ENCODE measurements around the gene TARS1. TPM values are rescaled to one million over a fixed set of nuclear protein-coding genes. Genes with fewer than 3 reads are reported as not detected.
A peak's percentile ranks its signal among the peaks of the same experiment; 100 is the strongest.

The TARS1 gene
- polyA plus RNA-seq, 2 of the 4 experiments (the other 2 are of a cell fraction), result 287 to 398 TPM

DNA sequence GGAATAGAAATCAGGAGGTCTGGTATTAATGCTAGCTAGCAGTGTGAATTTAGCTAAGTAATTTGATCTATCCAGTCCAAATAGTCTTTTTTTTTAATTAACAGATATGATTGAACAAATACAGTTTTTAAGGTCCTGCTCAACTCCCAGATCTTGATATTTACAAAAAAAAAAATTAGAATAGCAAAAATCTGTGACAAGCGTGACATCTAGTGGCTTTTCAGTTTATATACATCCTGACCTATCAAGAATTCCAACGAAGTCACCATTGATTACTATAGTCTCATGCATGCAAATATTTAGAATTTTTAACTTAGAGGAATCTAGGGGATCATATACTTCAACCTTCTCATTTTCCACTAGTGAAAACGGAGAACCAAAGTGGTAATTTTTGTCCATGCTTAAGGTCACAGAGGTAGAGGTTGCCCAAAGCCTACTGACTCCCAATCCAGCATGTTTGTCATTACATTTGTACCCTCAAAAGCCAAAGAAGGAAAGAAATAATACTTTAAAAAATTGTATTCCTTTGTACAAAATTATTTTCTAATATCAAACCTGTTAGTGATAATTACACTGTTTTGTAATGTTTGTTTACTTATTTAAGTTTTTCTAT lies 17.6 kb upstream of the TARS1 start:
- WGBS (ENCODE audit: missing lambda C conversion rate), result 2% methylated on average over 3 of the region's 3 CpGs
- POLR2A ChIA-PET, result no interaction called here
- CTCF ChIA-PET, result interaction anchor here (0.6 to 2.2 kb wide), 20 partner anchors 10 to 1174 kb away, joined by 3 to 11 read pairs (median 3); partner anchors contain the start of gene TARS1
- no peak overlapping the region for H3K4me3 ChIP-seq
- DNase-seq (ENCODE audit: low read depth in 1 of 2, low spot score in 1 of 2), result peak in 1 of 2 experiments; percentile 39
- ATAC-seq, result peak; percentile 56 to 61; a peak in 4 of 6 replicates
- H3K4me1 ChIP-seq, result no peaks in the 10 kb centered on the region
- H3K9me3 ChIP-seq, result no peaks in the 10 kb centered on the region
- TF ChIP-seq EHMT2 (IDR thresholded peaks at IDR 0.05; ENCODE audit: low read depth) (no peak), HOXB13 (CRISPR knock-in tag; IDR thresholded peaks at IDR 0.05; ENCODE audit: low read depth) (no peak), GATA3 (IDR thresholded peaks at IDR 0.05; ENCODE audit: borderline replicate concordance) (no peak), ZSCAN20 (CRISPR knock-in tag; IDR thresholded peaks at IDR 0.05) (no peak), CTCF (IDR thresholded peaks at IDR 0.05) (peak; percentile 80), SREBF2 (IDR thresholded peaks at IDR 0.05) (no peak), HEYL (CRISPR knock-in tag; IDR thresholded peaks at IDR 0.05) (no peak), SMC3 (IDR thresholded peaks at IDR 0.05) (peak; percentile 74), CHD2 (IDR thresholded peaks at IDR 0.05; ENCODE audit: low read length, partially characterized antibody) (no peak), RAD21 (conservative IDR thresholded peaks at IDR 0.05 in 1 of 2, IDR thresholded peaks at IDR 0.05 in 1 of 2) (peak; percentile 76 to 87)
- FAIRE-seq, result peak; percentile 23
- H3K4me2 ChIP-seq, result no peak overlapping the region
- no peak overlapping the region for H3K27ac ChIP-seq

GRCh38 chr5:33425314-33425713 lies 15.5 kb upstream of the TARS1 start:
- ATAC-seq (no peak), FAIRE-seq (no peak), DNase-seq (ENCODE audit: low read depth in 1 of 2, low spot score in 1 of 2) (no peak)
- ChIA-PET CTCF (interaction anchor here (1.2 to 2.2 kb wide), 2 partner anchors 44 to 835 kb away, joined by 3 to 6 read pairs; no protein-coding TSS in a partner anchor), POLR2A (no interaction called here)
- H3K4me2 ChIP-seq, result no peak overlapping the region
- no peak overlapping the region for H3K27ac ChIP-seq
- peaks cover 11% of the 10 kb centered on the region; the same call in 2 of the 3 replicates for H3K9me3 ChIP-seq
- H3K4me3 ChIP-seq, result no peak overlapping the region
- no peak for TF ChIP-seq RARB (CRISPR knock-in tag; IDR thresholded peaks at IDR 0.05)
- TF ChIP-seq CHD4 (IDR thresholded peaks at IDR 0.05; ENCODE audit: borderline replicate concordance), result no peak
- TF ChIP-seq HEYL (CRISPR knock-in tag; IDR thresholded peaks at IDR 0.05), result no peak
- no peak for TF ChIP-seq ESRRA (IDR thresholded peaks at IDR 0.05; ENCODE audit: borderline replicate concordance, low read length)
- TF ChIP-seq NPAS2 (CRISPR knock-in tag; IDR thresholded peaks at IDR 0.05; ENCODE audit: borderline replicate concordance), result no peak
- no peak for TF ChIP-seq RAD21 (conservative IDR thresholded peaks at IDR 0.05 in 1 of 2, IDR thresholded peaks at IDR 0.05 in 1 of 2)
- no peak for TF ChIP-seq JUN (IDR thresholded peaks at IDR 0.05)
- TF ChIP-seq CEBPB (IDR thresholded peaks at IDR 0.05), result no peak
- TF ChIP-seq ZSCAN20 (CRISPR knock-in tag; IDR thresholded peaks at IDR 0.05), result no peak
- no peak for TF ChIP-seq ZC3H11A (IDR thresholded peaks at IDR 0.05)
- TF ChIP-seq RCOR1 (IDR thresholded peaks at IDR 0.05; ENCODE audit: low read depth, low read length), result no peak
- no peak for TF ChIP-seq MAFK (IDR thresholded peaks at IDR 0.05; ENCODE audit: partially characterized antibody)
- no peak for TF ChIP-seq ELK1 (IDR thresholded peaks at IDR 0.05; ENCODE audit: low read depth, low read length)
- no peak for TF ChIP-seq HES2 (IDR thresholded peaks at IDR 0.05)
- no peak for TF ChIP-seq SREBF2 (IDR thresholded peaks at IDR 0.05)
- TF ChIP-seq PHF8 (IDR thresholded peaks at IDR 0.05; ENCODE audit: borderline replicate concordance, low read depth), result no peak
- TF ChIP-seq KDM1A (IDR thresholded peaks at IDR 0.05; ENCODE audit: low read depth), result no peak
- TF ChIP-seq EHF (CRISPR knock-in tag; IDR thresholded peaks at IDR 0.05), result no peak
- 21% methylated on average over 2 of the region's 2 CpGs for WGBS (ENCODE audit: missing lambda C conversion rate)
- H3K4me1 ChIP-seq, result no peaks in the 10 kb centered on the region

Data from A549 (cell line).